Gastrocnemius medialis (tissue), 4 donors: Measurements from ENCODE around the gene PRDM15. TPM values are rescaled to one million over a fixed set of nuclear protein-coding genes. Genes with fewer than 3 reads are reported as not detected.
A peak's percentile ranks its signal among the peaks of the same experiment; 100 is the strongest.

Source experiments
- ATAC-seq, 2 donors: fragments of 150-250 bp; one replicate each; pipeline ENCODE4 v1.9.1; 2016
- DNase-seq, 2 donors: peaks; one replicate each; pipeline ENCODE4 v3.0.0-alpha.2; 2019
- H3K27ac ChIP-seq, 4 donors: fragments of 200-600 bp; sonication (generic); 1 replicate in 1 of 4; 2 replicates in 3 of 4; pipeline ENCODE4 v1.5.1; 2016 to 2018; ENCODE audit warnings: mild to moderate bottlenecking in 2 of 4, moderate library complexity in 1 of 4
- H3K27me3 ChIP-seq, 3 donors: fragments of 200-600 bp; sonication (generic) in 2 of 3; 1 replicate in 1 of 3; 2 replicates in 2 of 3; pipeline versions ENCODE4 v1.5.1 to v1.6.0; 2016 to 2019; ENCODE audit warnings: mild to moderate bottlenecking in 1 of 3, moderate library complexity in 1 of 3
- H3K36me3 ChIP-seq, 2 donors: fragments of 200-600 bp; sonication (generic) in 1 of 2; one replicate each; pipeline ENCODE4 v1.5.1; 2017 to 2018
- H3K4me1 ChIP-seq, 2 donors: fragments of 200-600 bp; sonication (generic) in 1 of 2; one replicate each; pipeline ENCODE4 v1.5.1; 2016 to 2017; ENCODE audit warnings: mild to moderate bottlenecking in 2 of 2
- H3K4me3 ChIP-seq, 4 donors: fragments of 200-600 bp; sonication (generic) in 3 of 4; 1 replicate in 1 of 4; 2 replicates in 3 of 4; pipeline ENCODE4 v1.5.1; 2016 to 2019; ENCODE audit warnings: mild to moderate bottlenecking in 2 of 4
- H3K9me3 ChIP-seq, 3 donors: fragments of 200-600 bp; sonication (generic) in 2 of 3; 1 replicate in 1 of 3; 2 replicates in 2 of 3; pipeline ENCODE4 v1.5.1; 2016 to 2019
- POLR2A ChIP-seq, 2 donors: fragments of 450-650 bp; IDR thresholded peaks; one replicate each; pipeline ENCODE4 v1.6.1; 2017; ENCODE audit warnings: antibody characterized with exemption in 2 of 2, mild to moderate bottlenecking in 2 of 2, moderate library complexity in 2 of 2
- in situ Hi-C, 4 donors: fragments of 200-750 bp; cut with MboI; loops; one replicate each; pipeline versions ENCODE4 v1.15.0 to v1.8.0; 2017; ENCODE audit warnings: low sequenced_read_pairs in 4 of 4
- intact Hi-C: fragments of 100-400 bp; cut with DNase I; formaldehyde crosslinking; loops from one replicate; pipeline ENCODE4 v1.15.1; 2023; ENCODE audit warnings: low total_unique reads
- total RNA-seq, 4 donors: library from RNA; depleted of rRNA; stranded (reverse); fragments of >200 nt; gene quantifications; one replicate each; pipeline versions ENCODE4 v1.1.0 to v1.2.3, GENCODE V29; 2016
- TF ChIP-seq, protein P1 (sequence below), 5 experiments: fragments of 450-650 bp in 3 of 5; fragments of 200-600 bp in 2 of 5; sonication (generic) in 2 of 5; IDR thresholded peaks in 4 of 5; conservative IDR thresholded peaks in 1 of 5; 1 replicate in 4 of 5; 2 replicates in 1 of 5; pipeline ENCODE4 v1.5.1; 2016 to 2019; ENCODE audit warnings: antibody characterized with exemption in 5 of 5, mild to moderate bottlenecking in 3 of 5, moderate library complexity in 3 of 5

The PRDM15 gene
- total RNA-seq, 4 donors from 2014 or later: 4.4 to 13.6 (median 5.4) TPM

DNA sequence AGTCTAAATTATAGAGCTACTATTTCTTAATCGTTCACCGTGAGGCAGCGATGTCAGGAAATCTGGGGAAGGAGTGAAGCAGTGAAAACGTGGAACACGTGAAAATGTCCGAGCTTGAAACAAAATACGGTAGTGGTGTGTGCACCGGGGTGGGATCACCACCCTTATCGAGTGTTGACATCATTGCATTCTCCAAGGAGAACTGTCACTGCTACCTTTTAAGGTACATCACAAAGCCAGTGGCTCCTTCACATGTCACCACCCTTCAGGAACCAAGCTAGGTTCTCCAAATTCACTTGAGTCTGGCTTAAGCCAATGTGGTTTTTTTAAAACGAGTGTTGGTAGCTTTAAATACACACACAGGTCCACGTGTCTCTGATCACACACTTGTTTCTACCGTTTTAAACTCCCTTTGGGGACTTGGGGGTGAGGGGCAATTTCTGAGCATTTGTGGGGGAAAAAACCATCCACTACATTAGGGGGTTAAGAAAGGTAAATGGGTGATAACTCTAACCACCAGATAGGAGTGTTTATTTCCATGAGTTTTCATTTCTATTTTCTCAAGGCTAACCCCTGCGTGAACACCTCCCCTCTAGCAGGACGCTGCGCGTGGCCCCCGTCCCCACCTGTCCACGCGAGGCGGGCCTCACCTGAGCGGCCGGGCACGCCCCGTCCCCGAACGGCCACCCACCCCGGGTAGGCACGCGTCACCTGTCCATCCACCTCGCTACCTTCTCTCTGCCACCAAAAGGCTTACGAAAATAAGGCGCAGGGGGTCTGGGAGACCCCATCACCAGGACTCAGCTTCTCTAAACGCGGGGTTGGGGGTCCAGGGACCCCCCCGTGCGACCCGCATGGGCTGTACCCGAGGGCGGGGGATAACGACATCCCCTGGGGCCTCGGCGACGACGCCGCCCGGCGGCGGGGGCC lies 978 bp downstream of the PRDM15 start:
- intact Hi-C loops: loop anchor here (2.0 to 5.0 kb wide), 5 partner anchors 79 to 711 kb away; partner anchors contain the start of gene BACE2
- TF ChIP-seq, protein P1, sequence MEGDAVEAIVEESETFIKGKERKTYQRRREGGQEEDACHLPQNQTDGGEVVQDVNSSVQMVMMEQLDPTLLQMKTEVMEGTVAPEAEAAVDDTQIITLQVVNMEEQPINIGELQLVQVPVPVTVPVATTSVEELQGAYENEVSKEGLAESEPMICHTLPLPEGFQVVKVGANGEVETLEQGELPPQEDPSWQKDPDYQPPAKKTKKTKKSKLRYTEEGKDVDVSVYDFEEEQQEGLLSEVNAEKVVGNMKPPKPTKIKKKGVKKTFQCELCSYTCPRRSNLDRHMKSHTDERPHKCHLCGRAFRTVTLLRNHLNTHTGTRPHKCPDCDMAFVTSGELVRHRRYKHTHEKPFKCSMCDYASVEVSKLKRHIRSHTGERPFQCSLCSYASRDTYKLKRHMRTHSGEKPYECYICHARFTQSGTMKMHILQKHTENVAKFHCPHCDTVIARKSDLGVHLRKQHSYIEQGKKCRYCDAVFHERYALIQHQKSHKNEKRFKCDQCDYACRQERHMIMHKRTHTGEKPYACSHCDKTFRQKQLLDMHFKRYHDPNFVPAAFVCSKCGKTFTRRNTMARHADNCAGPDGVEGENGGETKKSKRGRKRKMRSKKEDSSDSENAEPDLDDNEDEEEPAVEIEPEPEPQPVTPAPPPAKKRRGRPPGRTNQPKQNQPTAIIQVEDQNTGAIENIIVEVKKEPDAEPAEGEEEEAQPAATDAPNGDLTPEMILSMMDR (IDR thresholded peaks at IDR 0.05 in 4 of 5, conservative IDR thresholded peaks at IDR 0.05 in 1 of 5): no peak
- no peak for TF ChIP-seq POLR2A (IDR thresholded peaks at IDR 0.05)
- no peaks in the 10 kb centered on the region for H3K9me3 ChIP-seq

DNA sequence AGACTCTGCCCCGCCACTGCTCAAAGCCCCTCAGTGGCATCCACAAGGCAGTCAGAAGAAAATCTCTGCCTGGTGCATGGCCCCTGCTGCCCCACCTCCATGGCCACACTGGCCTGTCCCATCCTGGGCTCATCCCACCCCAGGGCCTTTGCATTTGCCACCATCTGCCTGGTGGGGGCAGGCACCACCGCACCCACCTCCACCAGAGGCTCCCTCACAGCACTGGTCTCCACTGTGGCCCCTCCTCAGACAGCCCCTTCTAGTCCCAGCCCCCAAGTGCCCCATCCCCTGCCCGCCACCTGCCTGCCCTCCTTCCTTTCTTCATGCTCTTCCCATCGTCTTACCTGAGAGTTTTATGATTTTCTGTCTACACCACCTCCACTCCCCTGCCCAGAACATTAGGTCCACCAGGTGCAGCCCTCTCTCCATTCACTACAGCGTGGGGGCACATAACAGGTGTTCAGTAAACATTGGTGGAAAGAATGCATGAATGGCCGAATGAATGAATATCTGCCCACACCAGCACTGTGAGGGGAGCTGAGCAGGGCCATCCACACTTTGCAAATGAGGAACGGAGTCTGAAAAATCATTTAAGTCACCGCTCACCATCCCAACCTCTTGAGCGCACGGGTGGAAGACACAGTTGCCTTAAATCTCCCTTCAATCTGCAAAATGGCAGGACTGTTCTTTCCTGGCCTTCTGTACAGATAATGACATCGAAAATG lies 2.1 kb downstream of the PRDM15 start:
- intact Hi-C loops: loop anchor here (5.0 kb wide), 4 partner anchors 80 to 710 kb away; partner anchors contain the start of gene BACE2
- in situ Hi-C loops: no loop called here
- Histone ChIP-seq H3K4me3 (peak overlapping the region in 2 of 4 donors; percentile 90 to 95), H3K9me3 (no peaks in the 10 kb centered on the region), H3K27ac (peak overlapping the region in 1 of 4 donors; percentile 1), H3K27me3 (no peaks in the 10 kb centered on the region), H3K36me3 (no peaks in the 10 kb centered on the region), H3K4me1 (peaks cover 6 to 9% of the 10 kb centered on the region in 2 donors)
- ATAC-seq (no peak), DNase-seq (no peak)
- TF ChIP-seq, protein P1 (IDR thresholded peaks at IDR 0.05 in 4 of 5, conservative IDR thresholded peaks at IDR 0.05 in 1 of 5): no peak
- TF ChIP-seq POLR2A (IDR thresholded peaks at IDR 0.05): no peak

More for the DNA sequence above, 978 bp downstream of the PRDM15 start:
- DNase-seq (peak in 1 of 2 donors; percentile 24), ATAC-seq (peak; percentile 12 to 19)
- Histone ChIP-seq H3K36me3 (no peaks in the 10 kb centered on the region), H3K4me1 (peaks cover 6 to 9% of the 10 kb centered on the region in 2 donors), H3K27ac (peak overlapping the region; percentile 68 to 76 (median 75)), H3K27me3 (no peaks in the 10 kb centered on the region), H3K4me3 (peak overlapping the region; percentile 86 to 95 (median 90))
- in situ Hi-C loops: no loop called here

DNA sequence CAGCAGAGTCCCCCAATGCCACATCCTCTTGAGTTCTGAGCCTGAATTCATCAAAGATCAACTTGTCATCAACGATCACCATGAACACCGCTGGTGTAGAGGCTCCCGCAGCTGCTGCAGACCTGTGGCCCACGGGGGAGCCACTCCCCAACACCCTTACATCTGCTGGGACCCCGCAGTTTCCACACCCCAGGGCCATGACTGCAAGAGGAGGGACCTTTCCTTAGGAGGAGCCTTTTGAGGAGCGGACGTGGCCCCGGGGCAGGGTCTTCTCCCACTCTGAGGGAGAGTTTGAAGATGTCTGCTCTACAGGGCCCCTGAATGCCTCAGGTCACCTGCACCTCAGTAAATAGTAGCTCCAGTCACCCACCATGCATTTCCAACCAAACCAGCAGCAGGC lies 2.7 kb downstream of the PRDM15 start:
- H3K4me3 ChIP-seq: no peak overlapping the region
- no peak for TF ChIP-seq POLR2A (IDR thresholded peaks at IDR 0.05)
- TF ChIP-seq, protein P1 (IDR thresholded peaks at IDR 0.05 in 4 of 5, conservative IDR thresholded peaks at IDR 0.05 in 1 of 5): no peak
- DNase-seq: no peak
- intact Hi-C loops (loop anchor here (5.0 kb wide), 4 partner anchors 81 to 709 kb away; partner anchors contain the start of gene BACE2), in situ Hi-C loops (no loop called here)
- H3K27me3 ChIP-seq: no peaks in the 10 kb centered on the region
- no peaks in the 10 kb centered on the region for H3K36me3 ChIP-seq
- H3K27ac ChIP-seq: no peak overlapping the region
- no peaks in the 10 kb centered on the region for H3K9me3 ChIP-seq
- peaks cover 6 to 9% of the 10 kb centered on the region in 2 donors for H3K4me1 ChIP-seq
- ATAC-seq: no peak

DNA sequence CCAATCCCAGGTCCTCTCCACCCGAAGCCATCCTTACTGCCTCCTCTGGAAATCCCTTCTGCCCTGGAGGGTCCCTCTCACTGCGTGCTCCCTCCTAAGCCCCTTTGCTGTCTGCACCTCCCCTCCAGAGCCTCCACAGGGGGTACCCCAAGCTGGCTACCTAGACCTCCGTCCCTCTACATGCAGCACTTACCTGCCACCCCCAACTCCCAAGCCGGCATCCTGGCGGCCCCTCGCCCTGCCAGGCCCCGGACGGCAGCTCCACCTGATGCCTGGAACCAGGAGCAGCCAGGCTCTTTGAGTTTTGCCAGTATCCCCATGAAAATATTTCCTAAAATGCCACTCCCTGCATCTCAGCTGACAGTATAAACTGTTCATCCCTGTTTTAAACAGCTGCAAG lies 4.1 kb downstream of the PRDM15 start:
- H3K9me3 ChIP-seq: no peaks in the 10 kb centered on the region
- no peak for ATAC-seq
- in situ Hi-C loops: no loop called here

More for the DNA sequence above, 4.1 kb downstream of the PRDM15 start:
- peaks cover 4 to 9% of the 10 kb centered on the region in 2 donors for H3K4me1 ChIP-seq
- TF ChIP-seq POLR2A (IDR thresholded peaks at IDR 0.05): no peak
- TF ChIP-seq, protein P1 (IDR thresholded peaks at IDR 0.05 in 4 of 5, conservative IDR thresholded peaks at IDR 0.05 in 1 of 5): no peak
- H3K4me3 ChIP-seq: no peak overlapping the region
- H3K27me3 ChIP-seq: no peaks in the 10 kb centered on the region
- no peak for DNase-seq
- no peak overlapping the region for H3K27ac ChIP-seq
- no peaks in the 10 kb centered on the region for H3K36me3 ChIP-seq
- intact Hi-C loops: loop anchor here (5.0 kb wide), 4 partner anchors 82 to 708 kb away; partner anchors contain the start of gene BACE2
